Measurements from ENCODE around the gene MPP3. TPM values are rescaled to one million over a fixed set of nuclear protein-coding genes. Genes with fewer than 3 reads are reported as not detected.
A peak's percentile ranks its signal among the peaks of the same experiment; 100 is the strongest.

MPP3 gene
- total RNA-seq, 1 experiment from 2014 or later = 19.5 TPM

GRCh38 chr17:43778337-43779144 lies 54.4 kb downstream of the MPP3 start, which contains the start of gene DUSP3:
Gene DUSP3 (minus strand): TSS chr17:43778977. CDS start chr17:43778924, 53 bp downstream.
- Histone ChIP-seq H3K4me2 (ENCODE audit: low read length) (peak within 1 kb of the TSS; percentile 84), H3K4me3 (replicated peaks in 1 of 2; ENCODE audit: low read depth in 1 of 2, low read length in 2 of 2) (peak within 1 kb of the TSS; percentile 78 to 81), H4K20me1 (ENCODE audit: insufficient read depth) (no peaks in the 10 kb centered on the region), H2AFZ (ENCODE audit: low read depth, low read length, poor library complexity, severe bottlenecking) (peak within 1 kb of the TSS; percentile 71), H3K36me3 (ENCODE audit: control insufficient read depth in 1 of 2, insufficient read depth in 2 of 2, low read length in 2 of 2) (peaks cover 5 to 17% of the 10 kb centered on the region in 2 experiments; a peak in 3 of 4 replicates), H3K79me2 (ENCODE audit: insufficient read depth, low read length) (peaks cover 30% of the 10 kb centered on the region), H3K27me3 (ENCODE audit: insufficient read depth, low read length) (no peaks in the 10 kb centered on the region), H3K27ac (ENCODE audit: low read depth, low read length) (peak within 1 kb of the TSS; percentile 87), H3K4me1 (ENCODE audit: control insufficient read depth in 1 of 2, insufficient read depth in 2 of 2, low read length in 2 of 2) (peaks cover 7 to 13% of the 10 kb centered on the region in 2 experiments; a peak in 3 of 4 replicates), H3K9ac (ENCODE audit: low read length) (peak within 1 kb of the TSS; percentile 97), H3K9me2 (ENCODE audit: insufficient read depth) (no peaks in the 10 kb centered on the region), H3K9me3 (ENCODE audit: control insufficient read depth in 1 of 2, insufficient read depth in 1 of 2, low read depth in 1 of 2, low read length in 2 of 2) (no peaks in the 10 kb centered on the region)
- TF ChIP-seq ZFX (IDR thresholded peaks at IDR 0.05) = peak; percentile 54; the same call in 1 of the 2 replicates
- peak; percentile 63 for TF ChIP-seq POLR2A (IDR thresholded peaks at IDR 0.05; ENCODE audit: borderline replicate concordance, extremely low read depth, insufficient read depth, insufficient read length)
- peak; percentile 75 for TF ChIP-seq SIN3A (IDR thresholded peaks at IDR 0.05; ENCODE audit: low read depth)
- no peak for TF ChIP-seq EZH2 (IDR thresholded peaks at IDR 0.05)
- no peak for TF ChIP-seq ZBTB33 (IDR thresholded peaks at IDR 0.05; ENCODE audit: extremely low read depth, insufficient replicate concordance, low read length)
- TF ChIP-seq ATF3 (IDR thresholded peaks at IDR 0.05) = no peak
- TF ChIP-seq ELF1 (IDR thresholded peaks at IDR 0.05; ENCODE audit: borderline replicate concordance, low read depth) = no peak
- peak; percentile 65 for TF ChIP-seq SP1 (IDR thresholded peaks at IDR 0.05; ENCODE audit: low read depth)
- no peak for TF ChIP-seq TCF7L2 (IDR thresholded peaks at IDR 0.05; ENCODE audit: borderline replicate concordance, extremely low read depth, insufficient read depth, insufficient read length)
- no peak for TF ChIP-seq FOSL1 (IDR thresholded peaks at IDR 0.05; ENCODE audit: low read depth)
- TF ChIP-seq POLR2AphosphoS5 (IDR thresholded peaks at IDR 0.05; ENCODE audit: low read depth, low read length) = peak; percentile 85
- TF ChIP-seq YY1 (IDR thresholded peaks at IDR 0.05; ENCODE audit: extremely low read depth, insufficient replicate concordance, low read depth, low read length) = peak; percentile 74
- no peak for TF ChIP-seq ZNF274 (IDR thresholded peaks at IDR 0.05; ENCODE audit: low read depth, low read length)
- no peak for TF ChIP-seq JUND (IDR thresholded peaks at IDR 0.05)
- TF ChIP-seq EGR1 (IDR thresholded peaks at IDR 0.05; ENCODE audit: low read depth) = no peak
- no peak for TF ChIP-seq SRF (IDR thresholded peaks at IDR 0.05; ENCODE audit: low read depth)
- ChIA-PET RAD21 (ENCODE audit: low non-redundant PET in 1 of 2, low total read pairs in 2 of 2, uncharacterized antibody in 2 of 2, unreplicated experiment in 2 of 2) (no interaction called here), CTCF (interaction anchor here (1.6 to 2.4 kb wide), 2 partner anchors 12 to 68 kb away, joined by 6 to 12 read pairs; no protein-coding TSS in a partner anchor), POLR2A (interaction anchor here (1.5 kb wide), 1 partner anchor 78 kb away, joined by 3 read pairs; no protein-coding TSS in a partner anchor)
- DNase-seq (ENCODE audit: low read depth, low spot score) (peak; percentile 81), ATAC-seq (peak; percentile 90)
- BruUV-seq (replicated peaks) = no TSS peak
- intact Hi-C loops (cut with micrococcal nuclease) = loop anchor here (2.0 kb wide), 1 partner anchor 54 kb away; the partner anchor contains the start of gene MPP3
